ENCODE data around the gene FAHD1.

Gene FAHD1

DNA sequence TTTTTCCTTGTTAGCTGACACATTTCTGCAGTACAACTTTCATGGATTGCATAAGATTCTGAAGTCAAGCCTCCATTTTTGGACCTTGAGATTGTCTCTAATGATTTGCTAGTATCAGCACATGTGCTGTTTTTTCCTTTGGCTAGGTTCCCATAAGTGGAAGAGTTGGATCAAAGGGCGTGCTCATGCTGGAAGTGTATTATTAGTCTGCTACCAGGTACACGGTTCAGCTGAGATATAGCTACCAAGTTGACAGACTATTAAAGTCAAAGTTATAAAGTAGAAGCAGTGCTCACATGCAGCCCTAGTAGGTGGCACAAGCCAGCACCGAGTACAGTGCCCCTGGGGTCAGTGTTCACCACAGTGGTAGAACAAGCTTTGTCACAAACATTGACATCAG is 3.2 kb downstream of the FAHD1 start:
- TF ChIP-seq, protein P1, sequence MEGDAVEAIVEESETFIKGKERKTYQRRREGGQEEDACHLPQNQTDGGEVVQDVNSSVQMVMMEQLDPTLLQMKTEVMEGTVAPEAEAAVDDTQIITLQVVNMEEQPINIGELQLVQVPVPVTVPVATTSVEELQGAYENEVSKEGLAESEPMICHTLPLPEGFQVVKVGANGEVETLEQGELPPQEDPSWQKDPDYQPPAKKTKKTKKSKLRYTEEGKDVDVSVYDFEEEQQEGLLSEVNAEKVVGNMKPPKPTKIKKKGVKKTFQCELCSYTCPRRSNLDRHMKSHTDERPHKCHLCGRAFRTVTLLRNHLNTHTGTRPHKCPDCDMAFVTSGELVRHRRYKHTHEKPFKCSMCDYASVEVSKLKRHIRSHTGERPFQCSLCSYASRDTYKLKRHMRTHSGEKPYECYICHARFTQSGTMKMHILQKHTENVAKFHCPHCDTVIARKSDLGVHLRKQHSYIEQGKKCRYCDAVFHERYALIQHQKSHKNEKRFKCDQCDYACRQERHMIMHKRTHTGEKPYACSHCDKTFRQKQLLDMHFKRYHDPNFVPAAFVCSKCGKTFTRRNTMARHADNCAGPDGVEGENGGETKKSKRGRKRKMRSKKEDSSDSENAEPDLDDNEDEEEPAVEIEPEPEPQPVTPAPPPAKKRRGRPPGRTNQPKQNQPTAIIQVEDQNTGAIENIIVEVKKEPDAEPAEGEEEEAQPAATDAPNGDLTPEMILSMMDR (IDR thresholded peaks at IDR 0.05): no peak

DNA sequence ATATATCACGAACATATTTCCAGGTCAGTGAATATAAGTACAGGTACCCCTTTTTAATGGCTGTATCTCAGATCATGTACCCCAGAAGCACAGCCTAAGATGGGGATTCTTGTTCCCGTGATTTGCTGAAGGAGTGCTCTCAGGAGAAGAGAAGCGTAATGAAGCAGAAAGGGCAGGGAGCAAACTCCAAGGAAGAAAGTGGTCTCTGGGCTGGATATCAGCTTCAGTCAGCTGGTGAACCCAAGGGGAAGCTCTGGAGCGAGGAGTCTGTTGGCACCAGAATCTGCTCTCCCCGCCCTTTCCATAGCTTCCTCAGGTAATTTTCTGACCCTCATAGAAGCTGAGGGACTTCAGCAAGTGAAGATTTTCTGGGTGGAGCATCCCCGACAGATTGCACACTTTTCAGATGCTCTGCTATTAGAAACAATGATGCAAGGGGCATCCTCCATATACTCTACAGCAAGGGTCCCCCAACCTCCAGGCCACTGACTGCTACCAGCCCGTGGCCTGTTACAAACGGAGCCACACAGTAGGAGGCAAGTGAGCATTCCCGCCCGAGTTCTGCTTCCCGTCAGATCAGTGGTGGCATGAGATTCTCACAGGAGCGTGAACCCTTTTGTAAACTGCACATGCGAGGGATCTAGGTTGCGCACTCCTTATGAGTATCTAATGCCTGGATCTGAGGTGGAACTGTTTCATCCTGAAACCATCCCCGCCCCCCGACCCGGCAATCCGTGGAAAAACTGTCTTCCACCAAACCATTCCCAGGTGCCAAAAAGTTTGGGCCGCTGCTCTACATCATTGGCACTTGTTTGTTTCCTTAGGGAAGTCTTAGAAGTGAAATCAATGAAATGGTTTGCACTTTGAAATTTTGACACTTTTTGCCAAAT is 4.4 kb downstream of the FAHD1 start:
- TF ChIP-seq, protein P1 (IDR thresholded peaks at IDR 0.05): no peak

DNA sequence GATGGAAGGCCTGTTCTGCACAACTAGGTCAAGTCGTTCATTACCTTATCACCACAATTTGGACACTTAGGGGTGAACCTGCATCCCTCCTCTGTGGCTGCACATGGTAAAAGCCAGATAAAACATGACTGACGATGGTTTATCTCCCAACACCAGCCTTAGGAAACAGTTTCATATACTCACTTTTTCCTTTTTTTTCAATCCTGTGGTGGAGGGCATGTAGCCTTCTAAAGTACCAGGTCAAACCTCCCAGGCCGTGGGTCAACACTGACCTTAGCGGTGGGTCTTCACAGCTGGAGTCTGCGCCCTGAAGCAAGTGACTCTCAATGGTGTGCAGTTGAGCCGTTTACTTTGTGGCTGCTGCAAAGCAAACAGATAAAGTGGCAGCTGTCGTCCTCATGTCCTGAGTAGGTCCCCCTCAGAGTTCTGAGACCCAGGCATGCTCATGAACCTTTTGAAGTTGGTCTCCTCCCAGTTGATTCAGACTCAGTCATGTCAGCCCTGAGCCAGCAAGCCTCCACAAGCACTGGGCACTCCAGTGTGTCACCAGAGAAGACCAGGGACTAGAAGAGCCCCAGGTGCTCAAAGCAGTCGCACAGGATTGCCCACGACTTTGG is 5.9 kb downstream of the FAHD1 start:
- TF ChIP-seq, protein P1 (IDR thresholded peaks at IDR 0.05): no peak

DNA sequence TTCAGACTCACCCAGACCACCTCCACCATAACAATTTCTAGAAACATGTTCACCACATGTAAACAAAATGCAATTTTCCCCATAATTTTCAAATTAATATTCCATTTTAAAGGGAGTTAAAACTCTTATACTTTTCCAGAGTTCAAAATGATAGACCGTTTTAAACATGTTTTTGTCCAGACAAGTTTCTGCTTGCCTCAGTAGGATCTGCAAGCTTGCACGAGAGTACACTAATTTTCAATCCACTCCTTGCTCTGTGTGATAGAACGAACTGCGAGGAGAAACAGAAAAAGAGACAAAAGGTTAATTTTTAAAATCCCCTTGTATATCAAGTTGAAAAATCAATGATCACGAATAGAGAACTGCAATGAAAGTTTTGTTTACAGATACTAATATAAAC is 7.1 kb downstream of the FAHD1 start:
- TF ChIP-seq, protein P1 (IDR thresholded peaks at IDR 0.05): no peak

DNA sequence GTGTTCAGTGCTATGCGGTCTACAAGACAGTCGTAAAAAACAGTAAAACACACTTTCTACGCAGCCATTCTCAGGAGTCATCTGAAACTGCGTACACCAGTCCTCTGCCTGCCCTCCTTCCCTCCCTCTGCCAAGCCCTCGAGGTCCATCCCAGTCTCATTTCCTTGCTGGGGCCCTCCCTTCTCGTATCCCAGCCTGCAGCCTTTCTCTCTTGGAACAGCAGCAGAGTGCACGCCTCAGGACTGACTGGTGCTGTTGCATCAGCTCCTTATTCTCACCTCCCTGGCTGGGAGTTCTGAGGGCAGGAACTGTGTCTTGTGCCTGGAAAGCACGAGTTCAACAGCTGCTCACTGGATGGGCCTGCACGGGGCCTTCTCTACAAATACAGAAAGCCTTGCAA is 12.5 kb downstream of the FAHD1 start:
- TF ChIP-seq, protein P1 (IDR thresholded peaks at IDR 0.05): no peak

DNA sequence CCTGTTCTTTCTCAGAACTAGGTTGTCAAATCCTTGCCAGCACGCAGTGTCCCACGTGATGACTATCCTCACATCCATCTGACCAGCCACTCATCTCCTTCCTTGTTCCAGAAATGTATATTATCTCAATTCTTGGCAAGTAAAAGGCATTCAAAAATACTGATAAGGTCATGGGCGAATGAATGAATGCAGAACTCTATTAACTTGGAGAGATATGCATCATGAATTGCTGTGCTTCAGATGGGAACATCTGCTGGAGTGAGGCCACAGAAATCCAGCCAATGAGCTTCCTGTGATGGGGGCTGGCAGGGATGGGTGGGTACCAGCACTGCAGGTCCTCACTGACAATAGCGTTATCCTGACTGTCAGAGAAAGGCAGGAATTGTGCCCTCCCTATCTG is 19.0 kb downstream of the FAHD1 start:
- TF ChIP-seq, protein P1 (IDR thresholded peaks at IDR 0.05): no peak

DNA sequence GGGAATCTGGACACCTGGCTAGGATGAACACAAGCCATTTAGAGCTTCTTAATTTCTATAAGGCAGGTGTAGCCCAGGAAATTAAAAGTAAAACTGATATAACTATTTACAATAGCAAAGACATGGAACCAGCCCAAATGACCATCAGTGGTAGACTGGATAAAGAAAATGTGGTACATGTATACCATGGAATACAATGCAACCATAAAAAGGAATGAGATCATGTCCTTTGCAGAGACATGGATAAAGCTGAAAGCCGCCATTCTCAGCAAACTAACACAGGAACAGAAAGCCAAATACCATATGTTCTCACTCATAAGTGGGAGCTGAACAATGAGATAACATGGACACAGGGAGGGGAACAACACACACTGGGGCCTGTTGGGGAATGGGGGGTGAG is 19.4 kb downstream of the FAHD1 start:
- TF ChIP-seq, protein P1 (IDR thresholded peaks at IDR 0.05): no peak

Measured in LNCAP (cell line).